ENCODE data around the gene NR4A3.

GRCh38 chr9:99816392-99816791, 5.3 kb upstream of the NR4A3 start:
- TF ChIP-seq, protein P1, sequence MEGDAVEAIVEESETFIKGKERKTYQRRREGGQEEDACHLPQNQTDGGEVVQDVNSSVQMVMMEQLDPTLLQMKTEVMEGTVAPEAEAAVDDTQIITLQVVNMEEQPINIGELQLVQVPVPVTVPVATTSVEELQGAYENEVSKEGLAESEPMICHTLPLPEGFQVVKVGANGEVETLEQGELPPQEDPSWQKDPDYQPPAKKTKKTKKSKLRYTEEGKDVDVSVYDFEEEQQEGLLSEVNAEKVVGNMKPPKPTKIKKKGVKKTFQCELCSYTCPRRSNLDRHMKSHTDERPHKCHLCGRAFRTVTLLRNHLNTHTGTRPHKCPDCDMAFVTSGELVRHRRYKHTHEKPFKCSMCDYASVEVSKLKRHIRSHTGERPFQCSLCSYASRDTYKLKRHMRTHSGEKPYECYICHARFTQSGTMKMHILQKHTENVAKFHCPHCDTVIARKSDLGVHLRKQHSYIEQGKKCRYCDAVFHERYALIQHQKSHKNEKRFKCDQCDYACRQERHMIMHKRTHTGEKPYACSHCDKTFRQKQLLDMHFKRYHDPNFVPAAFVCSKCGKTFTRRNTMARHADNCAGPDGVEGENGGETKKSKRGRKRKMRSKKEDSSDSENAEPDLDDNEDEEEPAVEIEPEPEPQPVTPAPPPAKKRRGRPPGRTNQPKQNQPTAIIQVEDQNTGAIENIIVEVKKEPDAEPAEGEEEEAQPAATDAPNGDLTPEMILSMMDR (IDR thresholded peaks at IDR 0.05; ENCODE audit: low read depth, low read length) = no peak
- no peak for TF ChIP-seq EZH2phosphoT487 (IDR thresholded peaks at IDR 0.05; ENCODE audit: low read depth)

Data from OCI-LY3 (cell line).